HepG2 (cell line): ENCODE data around the gene SLC35B1. TPM values are rescaled to one million over a fixed set of nuclear protein-coding genes. Genes with fewer than 3 reads are reported as not detected.
A peak's percentile ranks its signal among the peaks of the same experiment; 100 is the strongest.

Source experiments
- ATAC-seq: fragments of 200-7000 bp; cut with Tn5 transposase; 3 replicates; pipeline ENCODE4 v1.9.1; 2020; ENCODE audit warnings: mild to moderate bottlenecking, moderate library complexity
- BruUV-seq: library from RNA; stranded (reverse); fragments of 400-500 nt; replicated peaks from 2 replicates; lab custom pipeline; 2021; lab: Mats Ljungman, UMichigan
- CTCF ChIA-PET: fragments of 300-600 bp; formaldehyde crosslinking; extraction: SDS; loops from one replicate; lab custom pipeline; 2021; ENCODE audit warnings: low total read pairs, inconsistent platforms, low intra/inter-chr PET ratio; lab: Yijun Ruan, JAX
- POLR2A ChIA-PET: fragments of 350-600 bp; sonication (Branson Sonifier 250); formaldehyde crosslinking; loops from one replicate; lab custom pipeline; 2020; ENCODE audit warnings: antibody characterized with exemption, inconsistent platforms; lab: Yijun Ruan, JAX
- DNase-seq: peaks from one replicate; pipeline ENCODE4 v3.0.0-alpha.2; 2015; ENCODE audit warnings: low spot score
- FAIRE-seq: peaks from 3 replicates; lab custom pipeline; 2011; peaks lifted over from hg19 to GRCh38; lab: Jason Lieb, UNC
- H2AFZ ChIP-seq: one replicate; pipeline ENCODE4 v1.6.1; 2011; ENCODE audit warnings: low read length, inconsistent platforms
- H3K27ac ChIP-seq: fragments of 300-600 bp; 3 replicates; pipeline ENCODE4 v1.8.0; 2011; ENCODE audit warnings: mixed run types, mild to moderate bottlenecking, mixed read lengths, low read length, inconsistent platforms; ENCODE audit not compliant: insufficient read depth; ENCODE audit errors: extremely low read length
- H3K27me3 ChIP-seq, 2 experiments: fragments of 200-600 bp in 1 of 2; 2 replicates in 1 of 2; 3 replicates in 1 of 2; pipeline versions ENCODE4 v1.6.0 to v1.8.0; 2011; ENCODE audit warnings: low read length in 2 of 2, mild to moderate bottlenecking in 2 of 2, moderate library complexity in 2 of 2, inconsistent platforms in 1 of 2; ENCODE audit not compliant: insufficient read depth in 2 of 2, control insufficient read depth in 1 of 2
- H3K36me3 ChIP-seq, 2 experiments: fragments of 200-600 bp in 1 of 2; replicated peaks in 1 of 2; 2 replicates in 1 of 2; 3 replicates in 1 of 2; pipeline versions ENCODE4 v1.5.1 to v1.8.0; 2011; ENCODE audit warnings: low read length in 2 of 2, inconsistent platforms in 1 of 2; ENCODE audit not compliant: insufficient read depth in 2 of 2, control insufficient read depth in 1 of 2
- H3K4me1 ChIP-seq: 2 replicates; pipeline ENCODE4 v1.5.1; 2012; ENCODE audit warnings: low read length, inconsistent platforms; ENCODE audit not compliant: insufficient read depth
- H3K4me2 ChIP-seq: 2 replicates; pipeline ENCODE4 v1.6.0; 2011; ENCODE audit warnings: low read depth, low read length, inconsistent platforms
- H3K4me3 ChIP-seq, 3 experiments: fragments of 200-600 bp in 1 of 3; sonication (generic), shearing (Covaris generic) in 1 of 3; replicated peaks in 1 of 3; 2 replicates each; pipeline ENCODE4 v1.5.1; 2011 to 2016; ENCODE audit warnings: low read length in 3 of 3, inconsistent platforms in 2 of 3, low read depth in 2 of 3, mild to moderate bottlenecking in 2 of 3, control low read depth in 1 of 3, mixed read lengths in 1 of 3; ENCODE audit not compliant: insufficient read depth in 1 of 3
- H3K79me2 ChIP-seq: one replicate; pipeline ENCODE4 v1.6.1; 2011; ENCODE audit warnings: low read length, inconsistent platforms; ENCODE audit not compliant: insufficient read depth
- H3K9ac ChIP-seq: 2 replicates; pipeline ENCODE4 v1.6.0; 2011; ENCODE audit warnings: mild to moderate bottlenecking, low read depth, low read length, inconsistent platforms; ENCODE audit not compliant: insufficient read depth
- H3K9me3 ChIP-seq: 2 replicates; pipeline ENCODE4 v1.5.1; 2012; ENCODE audit warnings: mild to moderate bottlenecking, low read length
- H4K20me1 ChIP-seq: 2 replicates; pipeline ENCODE4 v1.6.0; 2011; ENCODE audit warnings: inconsistent platforms, mild to moderate bottlenecking, low read length, moderate library complexity; ENCODE audit not compliant: insufficient read depth
- GATA4 ChIP-seq: sonication (generic); IDR thresholded peaks from 2 replicates; pipeline ENCODE4 v1.6.1; 2016; ENCODE audit warnings: antibody characterized with exemption, low read depth, borderline replicate concordance
- GTF2F1 ChIP-seq: fragments of 150-350 bp; IDR thresholded peaks from 2 replicates; pipeline ENCODE4 v1.6.1; 2014; ENCODE audit warnings: low read length
- MATR3 ChIP-seq: sonication (generic); formaldehyde crosslinking; IDR thresholded peaks from 2 replicates; pipeline ENCODE4 v1.4.0; 2020; ENCODE audit warnings: missing genetic modification reagents
- MXD1 ChIP-seq: sonication (generic); formaldehyde crosslinking; IDR thresholded peaks from 2 replicates; pipeline ENCODE4 v1.4.0; 2020; ENCODE audit warnings: mild to moderate bottlenecking, missing genetic modification reagents
- ONECUT2 ChIP-seq: sonication (generic); formaldehyde crosslinking; IDR thresholded peaks from 2 replicates; pipeline ENCODE4 v1.4.0; 2020; ENCODE audit warnings: missing genetic modification reagents
- SNAPC5 ChIP-seq: sonication (generic); formaldehyde crosslinking; IDR thresholded peaks from 2 replicates; pipeline ENCODE4 v1.8.1; 2023; ENCODE audit warnings: mild to moderate bottlenecking, missing genetic modification reagents, borderline replicate concordance
- TBP ChIP-seq: sonication (generic); formaldehyde crosslinking; IDR thresholded peaks from 2 replicates; pipeline ENCODE4 v1.5.0; 2020; ENCODE audit warnings: missing genetic modification reagents
- ZNF121 ChIP-seq: sonication (generic); formaldehyde crosslinking; IDR thresholded peaks from 2 replicates; pipeline ENCODE4 v1.5.0; 2020; ENCODE audit warnings: mild to moderate bottlenecking, missing genetic modification reagents
- ZNF17 ChIP-seq: sonication (generic); formaldehyde crosslinking; IDR thresholded peaks from 2 replicates; pipeline ENCODE4 v1.5.0; 2020; ENCODE audit warnings: mild to moderate bottlenecking, missing genetic modification reagents
- ZNF496 ChIP-seq: sonication (generic); formaldehyde crosslinking; IDR thresholded peaks from 2 replicates; pipeline ENCODE4 v1.8.1; 2023; ENCODE audit warnings: mild to moderate bottlenecking, moderate library complexity, missing genetic modification reagents; ENCODE audit not compliant: insufficient replicate concordance
- ZNF501 ChIP-seq: sonication (generic); formaldehyde crosslinking; IDR thresholded peaks from 2 replicates; pipeline ENCODE4 v1.5.1; 2020; ENCODE audit warnings: mild to moderate bottlenecking, moderate library complexity, missing genetic modification reagents
- ZNF747 ChIP-seq: sonication (generic); formaldehyde crosslinking; IDR thresholded peaks from 2 replicates; pipeline ENCODE4 v1.8.1; 2023; ENCODE audit warnings: missing genetic modification reagents, mild to moderate bottlenecking, borderline replicate concordance
- ZSCAN30 ChIP-seq: sonication (generic); formaldehyde crosslinking; IDR thresholded peaks from 2 replicates; pipeline ENCODE4 v1.5.0; 2020; ENCODE audit warnings: mild to moderate bottlenecking, missing genetic modification reagents
- WGBS: methylation state at CpG from one replicate; pipeline ENCODE4 v1.1.6; 2017; ENCODE audit warnings: low lambda C conversion rate; 5-methylcytosine and 5-hydroxymethylcytosine counted together
- in situ Hi-C: cut with HindIII; loops from 2 replicates; pipeline ENCODE4 v1.10.0; 2017; ENCODE audit warnings: low pct_unique_long_range_greater_than_20kb; ENCODE audit not compliant: extremely low pct_ligation_motif_present
- intact Hi-C: fragments of 100-400 bp; cut with micrococcal nuclease; formaldehyde crosslinking; loops from one replicate; pipeline ENCODE4 v1.10.0; 2022; ENCODE audit not compliant: unreplicated experiment
- polyA plus RNA-seq, 8 experiments: library from polyadenylated mRNA; depleted of rRNA in 3 of 8; stranded (reverse) in 7 of 8; unstranded in 1 of 8; fragments of >200 nt; fragmentation: Illumina TruSeq in 4 of 8; extraction: Trizol in 4 of 8; gene quantifications; 2 replicates each; pipeline versions ENCODE4 v1.2.1 to v1.2.3, GENCODE V29; 2011 to 2016; ENCODE audit warnings: low read depth in 4 of 8, missing spikeins in 1 of 8, mixed read lengths in 1 of 8; ENCODE audit not compliant: insufficient read depth in 1 of 8
- total RNA-seq, 5 experiments: library from RNA; depleted of rRNA; stranded (reverse); fragments of >200 nt; fragmentation: Illumina TruSeq; extraction: Trizol; gene quantifications; 2 replicates each; pipeline ENCODE4 v1.2.3, GENCODE V29; 2016; ENCODE audit warnings: low read depth in 1 of 5
- TF ChIP-seq, protein P1 (sequence below): sonication (generic); formaldehyde crosslinking; IDR thresholded peaks from 2 replicates; pipeline ENCODE4 v1.8.0; 2022; ENCODE audit warnings: mild to moderate bottlenecking, missing genetic modification reagents

Gene SLC35B1
- total and polyA plus RNA-seq, 2 of the 13 experiments (the other 11 are each of a cell fraction or from before 2014, with no cell fraction given): 99.6 to 113 TPM

DNA sequence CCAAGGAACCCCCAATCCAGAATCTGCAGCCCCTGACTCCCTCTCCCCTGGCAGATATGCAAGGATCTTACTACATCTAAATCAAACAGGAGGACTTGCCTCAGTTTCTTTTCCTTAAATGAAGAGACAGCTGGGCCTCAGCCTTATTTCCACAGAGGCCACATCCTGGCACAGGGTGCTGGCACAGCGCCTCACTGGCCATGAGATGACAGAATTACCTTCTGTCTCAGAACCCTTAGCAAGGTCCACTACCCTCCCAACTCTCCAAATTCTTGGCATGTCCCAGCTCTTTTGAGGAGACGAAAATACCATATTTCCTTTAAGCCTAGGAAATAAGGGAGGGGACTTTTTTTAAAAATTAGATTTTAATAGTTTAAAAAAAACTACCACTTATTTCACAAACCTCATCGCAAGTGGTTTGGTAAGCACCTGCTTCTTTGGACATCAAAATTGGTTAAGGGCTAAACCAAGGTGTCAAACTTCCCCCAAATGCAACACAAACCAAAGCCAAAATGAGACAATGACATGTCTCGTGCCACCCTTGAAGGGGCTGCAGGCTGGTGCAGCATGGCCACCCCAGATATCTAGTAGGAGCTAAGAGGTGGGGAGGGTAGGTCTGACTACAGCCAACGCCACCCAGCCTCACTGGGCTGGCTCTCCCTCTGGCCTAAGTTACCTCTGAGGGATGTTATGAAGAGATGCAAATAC is 30.8 kb upstream of the SLC35B1 start:
- BruUV-seq: no TSS peak
- H2AFZ ChIP-seq: no peak overlapping the region
- POLR2A ChIA-PET: no interaction called here
- no peak for DNase-seq
- intact Hi-C loops: no loop called here
- TF ChIP-seq ZSCAN30 (CRISPR knock-in tag) (no peak), GATA4 (no peak)
- TF ChIP-seq, all 625 proteins: peak for 0
- H3K4me1 ChIP-seq: peaks cover 21% of the 10 kb centered on the region
- no peak for FAIRE-seq
- H3K27me3 ChIP-seq: no peaks in the 10 kb centered on the region
- no peaks in the 10 kb centered on the region for H3K79me2 ChIP-seq
- in situ Hi-C loops: no loop called here
- no peak overlapping the region for H3K27ac ChIP-seq
- no peaks in the 10 kb centered on the region for H4K20me1 ChIP-seq
- ATAC-seq: no peak
- CTCF ChIA-PET: no interaction called here
- H3K4me2 ChIP-seq: no peak overlapping the region
- H3K9ac ChIP-seq: no peak overlapping the region
- H3K36me3 ChIP-seq: no peaks in the 10 kb centered on the region
- H3K9me3 ChIP-seq: no peaks in the 10 kb centered on the region
- WGBS: 94% methylated on average over 5 of the region's 5 CpGs
- H3K4me3 ChIP-seq: no peak overlapping the region

DNA sequence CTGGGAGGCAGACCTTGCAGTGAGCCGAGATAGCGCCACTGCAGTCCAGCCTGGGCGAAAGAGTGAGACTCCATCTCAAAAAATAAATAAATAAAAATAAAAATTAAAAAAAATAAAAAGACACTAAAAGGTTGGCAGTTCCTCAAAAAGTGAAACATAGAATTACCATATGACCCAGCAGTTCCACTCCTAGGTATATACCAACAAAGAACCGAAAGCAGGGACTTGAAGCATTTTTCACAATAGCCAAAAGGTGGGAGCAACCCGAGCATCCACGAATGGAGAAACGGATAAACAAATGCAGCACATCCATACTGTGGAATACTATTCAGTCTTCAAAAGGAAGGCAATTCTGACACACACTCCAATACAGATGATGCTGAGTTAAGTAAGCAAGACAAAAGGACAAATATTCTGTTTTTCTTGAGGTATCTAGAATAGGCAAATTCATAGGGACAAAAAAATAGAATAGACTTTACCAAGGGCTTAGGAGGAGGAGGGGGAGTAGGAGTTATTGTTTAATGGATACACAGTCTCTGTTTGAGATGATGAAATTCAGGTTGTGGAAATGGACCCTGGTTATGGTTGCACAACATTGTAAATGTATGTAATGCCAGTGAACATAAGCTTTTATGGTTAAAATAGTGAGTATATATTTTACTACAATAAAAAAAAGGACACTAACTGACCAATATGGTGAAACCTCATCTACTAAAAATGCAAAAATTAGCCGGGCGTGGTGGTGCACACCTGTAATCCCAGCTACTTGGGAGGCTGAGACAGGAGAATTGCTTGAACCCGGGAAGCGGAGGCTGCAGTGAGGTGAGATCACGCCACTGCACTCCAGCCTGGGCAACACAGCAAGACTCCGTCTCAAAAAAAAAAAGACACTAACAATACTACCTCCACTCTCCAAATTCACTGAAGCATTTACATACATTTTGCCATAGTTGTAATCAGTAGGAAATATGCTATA is 27.0 kb upstream of the SLC35B1 start:
- ATAC-seq: peak; percentile 83
- BruUV-seq: no TSS peak
- H3K4me3 ChIP-seq: no peak overlapping the region
- H3K4me2 ChIP-seq: peak overlapping the region; percentile 29; the same call in 1 of the 2 replicates
- ChIA-PET POLR2A (interaction anchor here (0.7 to 1.7 kb wide), 3 partner anchors 12 to 29 kb away, joined by 3 to 5 read pairs (median 5); partner anchors contain the start of genes FAM117A and SLC35B1), CTCF (no interaction called here)
- no peaks in the 10 kb centered on the region for H3K9me3 ChIP-seq
- H4K20me1 ChIP-seq: no peaks in the 10 kb centered on the region
- peak; percentile 82 for DNase-seq
- peaks cover 2 to 6% of the 10 kb centered on the region in 2 experiments; a peak in 3 of 5 replicates for H3K36me3 ChIP-seq
- intact Hi-C loops (no loop called here), in situ Hi-C loops (no loop called here)
- no peak overlapping the region for H3K9ac ChIP-seq
- no peak overlapping the region for H2AFZ ChIP-seq
- WGBS: 84% methylated on average over 13 of the region's 13 CpGs
- peaks cover 10% of the 10 kb centered on the region for H3K4me1 ChIP-seq
- peak; percentile 46 for FAIRE-seq
- no peaks in the 10 kb centered on the region for H3K79me2 ChIP-seq
- peak overlapping the region; percentile 47 for H3K27ac ChIP-seq
- no peaks in the 10 kb centered on the region for H3K27me3 ChIP-seq
- TF ChIP-seq GTF2F1 (no peak), ZNF121 (CRISPR knock-in tag) (peak; percentile 88), SNAPC5 (CRISPR knock-in tag) (0 out of 2 replicates have a peak, but pooled peaks have one; percentile 30), ONECUT2 (CRISPR knock-in tag) (no peak), TBP (CRISPR knock-in tag) (no peak), MATR3 (CRISPR knock-in tag) (no peak), ZNF17 (CRISPR knock-in tag) (no peak), ZNF496 (CRISPR knock-in tag) (no peak), ZNF747 (CRISPR knock-in tag) (0 out of 2 replicates have a peak, but pooled peaks have one; percentile 25), MXD1 (CRISPR knock-in tag) (no peak), ZNF501 (CRISPR knock-in tag) (no peak)
- TF ChIP-seq, protein P1, sequence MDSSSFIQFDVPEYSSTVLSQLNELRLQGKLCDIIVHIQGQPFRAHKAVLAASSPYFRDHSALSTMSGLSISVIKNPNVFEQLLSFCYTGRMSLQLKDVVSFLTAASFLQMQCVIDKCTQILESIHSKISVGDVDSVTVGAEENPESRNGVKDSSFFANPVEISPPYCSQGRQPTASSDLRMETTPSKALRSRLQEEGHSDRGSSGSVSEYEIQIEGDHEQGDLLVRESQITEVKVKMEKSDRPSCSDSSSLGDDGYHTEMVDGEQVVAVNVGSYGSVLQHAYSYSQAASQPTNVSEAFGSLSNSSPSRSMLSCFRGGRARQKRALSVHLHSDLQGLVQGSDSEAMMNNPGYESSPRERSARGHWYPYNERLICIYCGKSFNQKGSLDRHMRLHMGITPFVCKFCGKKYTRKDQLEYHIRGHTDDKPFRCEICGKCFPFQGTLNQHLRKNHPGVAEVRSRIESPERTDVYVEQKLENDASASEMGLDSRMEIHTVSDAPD (CRISPR knock-in tag): 0 out of 2 replicates have a peak, but pooled peaks have one; percentile 49
